NCI-H2081 treated with DMSO at 0.1 percent for 48 hours (cell line): Measurements from ENCODE around the gene MAPRE3.
"Not testable (repeated sequence)": the region's sequence is repeated elsewhere in the genome, so short reads cannot be mapped to it uniquely, and the experiment has no call there.

Experiments used
- DNase-seq: peaks from one replicate; lab custom pipeline; 2025; lab: John Stamatoyannopoulos, UW

MAPRE3 gene

GRCh38 chr2:27070653-27071276, 100.3 kb downstream of the MAPRE3 start:
- DNase-seq = no peak

- peak; percentile 68 for DNase-seq
These were observed 101.0 kb downstream of the MAPRE3 start, which contains the start of gene OST4 for GRCh38 chr2:27071277-27071989. Gene OST4, minus strand, starts transcription at chr2:27071654.

- no peak for DNase-seq
These were observed 101.8 kb downstream of the MAPRE3 start for GRCh38 chr2:27071990-27072830.

GRCh38 chr2:27072920-27073319, 102.5 kb downstream of the MAPRE3 start:
- DNase-seq = no peak

- DNase-seq = no peak
These were observed 103.3 kb downstream of the MAPRE3 start for GRCh38 chr2:27073782-27074181.

GRCh38 chr2:27074738-27075565, 104.5 kb downstream of the MAPRE3 start:
- DNase-seq = no peak

- DNase-seq = not testable (repeated sequence)
These were observed 105.1 kb downstream of the MAPRE3 start for GRCh38 chr2:27075566-27075871.

- no peak for DNase-seq
These were observed 105.9 kb downstream of the MAPRE3 start for GRCh38 chr2:27076323-27076722.
